HG03575 (cell line): ENCODE measurements around the gene HSDL1.

Experiments
- ATAC-seq: cut with Tn5 transposase; IDR thresholded peaks from one replicate; pipeline ENCODE4 v1.9.1; 2021; ENCODE audit not compliant: unreplicated experiment, insufficient number of reproducible peaks, low FRiP score; ENCODE audit errors: extremely low read depth

The HSDL1 gene

GRCh38 chr16:84177741-84178073 lies 32.7 kb upstream of the HSDL1 start:
- no peak for ATAC-seq

DNA sequence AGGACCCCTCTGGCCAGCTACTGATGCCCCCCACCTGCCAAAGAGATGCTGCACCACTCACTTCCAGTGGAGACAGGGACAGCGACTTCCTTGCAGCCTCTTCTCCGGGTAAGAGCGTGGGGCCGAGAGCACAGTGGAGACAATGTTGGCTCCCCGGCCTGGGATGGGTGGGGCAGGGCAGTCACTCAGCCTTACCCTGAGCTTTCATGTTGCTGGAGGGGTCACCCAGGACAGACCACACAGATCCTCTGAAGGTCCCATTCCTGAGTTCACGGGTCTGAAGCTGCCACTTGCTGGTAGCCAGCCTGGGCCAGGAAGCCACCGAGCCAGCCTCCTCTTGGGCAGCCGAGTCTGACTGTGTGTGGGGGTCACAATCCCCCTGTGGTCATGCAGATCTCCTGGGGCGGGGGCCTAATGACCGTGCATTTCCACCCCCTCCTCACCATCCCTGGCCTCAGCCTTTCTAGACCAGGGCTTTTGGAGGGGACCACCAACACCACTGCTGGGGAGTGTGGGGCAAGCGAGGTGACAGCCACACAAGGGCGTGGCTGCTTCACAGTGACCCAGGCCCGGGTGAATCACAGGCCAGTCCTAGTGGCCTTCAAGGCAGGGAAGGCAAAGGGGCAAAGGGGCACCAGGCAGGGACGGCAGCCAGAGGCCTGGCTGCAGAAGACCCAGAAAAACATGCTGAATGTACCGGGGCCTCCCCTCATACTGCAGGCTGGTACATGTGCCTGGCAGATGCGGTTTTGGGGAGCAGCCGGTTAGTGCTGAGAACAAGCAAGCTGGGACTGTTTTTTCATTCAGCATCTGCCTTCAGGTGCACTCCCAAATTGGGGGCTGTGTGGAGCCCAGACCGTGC lies 31.4 kb upstream of the HSDL1 start:
- ATAC-seq, result no peak

- no peak for ATAC-seq
These were observed 30.5 kb upstream of the HSDL1 start for GRCh38 chr16:84175350-84176081.

DNA sequence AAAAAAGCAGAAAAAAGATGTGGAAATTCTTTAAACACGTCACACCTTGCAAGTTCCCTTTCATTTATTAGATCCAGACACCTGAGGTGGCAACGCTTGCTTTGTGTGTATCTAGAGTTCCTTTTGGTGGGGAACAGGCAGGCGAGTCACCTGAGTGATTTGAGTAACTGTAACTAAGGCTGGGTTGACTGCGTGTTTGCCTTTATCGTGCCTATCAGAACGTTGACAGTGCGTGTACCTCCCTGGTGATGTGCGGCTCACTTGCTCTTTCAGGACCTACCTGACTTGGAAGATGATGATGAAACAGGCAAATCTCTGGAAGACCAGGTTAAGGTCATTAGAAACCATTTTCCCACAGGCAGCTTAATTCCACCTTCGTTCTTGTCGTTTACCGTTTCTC lies 29.4 kb upstream of the HSDL1 start:
- ATAC-seq, result no peak

- no peak for ATAC-seq
These were observed 24.9 kb upstream of the HSDL1 start for GRCh38 chr16:84169765-84170310.

- no peak for ATAC-seq
These were observed 22.1 kb upstream of the HSDL1 start for GRCh38 chr16:84166796-84167695.

DNA sequence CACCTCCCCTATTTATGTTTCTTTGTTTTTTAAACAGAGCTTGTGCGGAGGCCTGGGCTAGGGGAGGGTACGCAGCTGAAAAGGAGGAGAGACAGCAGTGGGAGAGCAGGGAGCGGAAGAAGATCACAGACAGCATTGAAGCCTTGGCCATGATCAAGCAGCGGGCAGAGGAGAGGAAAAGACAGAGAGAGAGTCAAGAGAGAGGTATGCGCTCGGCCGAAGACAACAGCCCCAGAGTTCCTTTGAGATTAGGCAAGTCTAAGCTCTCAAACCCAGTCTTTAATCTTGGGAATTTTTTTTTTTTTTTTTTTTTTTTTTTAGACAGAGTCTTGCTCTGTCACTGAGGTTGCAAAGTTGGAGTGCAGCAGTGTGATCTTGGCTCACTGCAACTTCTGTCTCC lies 20.8 kb upstream of the HSDL1 start:
- ATAC-seq, result no peak

DNA sequence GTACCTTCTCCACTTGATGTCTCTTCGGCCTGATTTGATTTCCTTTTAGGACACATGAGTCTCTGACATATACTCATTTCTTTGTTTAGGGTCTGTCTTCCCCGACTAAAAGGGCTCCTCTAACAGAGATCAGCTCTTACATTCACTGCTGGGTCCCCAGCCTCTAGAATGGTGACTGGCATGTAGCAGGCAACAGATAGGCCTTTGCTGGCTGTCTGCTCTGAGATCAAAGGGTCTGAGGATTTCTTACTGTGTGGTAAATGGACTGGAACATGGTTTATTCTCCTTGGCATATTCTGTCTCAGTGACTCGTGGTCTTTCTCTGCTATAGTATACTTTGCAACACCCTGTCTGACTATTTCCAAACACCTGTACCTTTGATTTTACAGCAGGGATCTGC lies 16.8 kb upstream of the HSDL1 start:
- no peak for ATAC-seq

GRCh38 chr16:84161037-84161436 lies 16.1 kb upstream of the HSDL1 start:
- no peak for ATAC-seq

- ATAC-seq, result no peak
These were observed 14.8 kb upstream of the HSDL1 start for GRCh38 chr16:84159800-84160199.

DNA sequence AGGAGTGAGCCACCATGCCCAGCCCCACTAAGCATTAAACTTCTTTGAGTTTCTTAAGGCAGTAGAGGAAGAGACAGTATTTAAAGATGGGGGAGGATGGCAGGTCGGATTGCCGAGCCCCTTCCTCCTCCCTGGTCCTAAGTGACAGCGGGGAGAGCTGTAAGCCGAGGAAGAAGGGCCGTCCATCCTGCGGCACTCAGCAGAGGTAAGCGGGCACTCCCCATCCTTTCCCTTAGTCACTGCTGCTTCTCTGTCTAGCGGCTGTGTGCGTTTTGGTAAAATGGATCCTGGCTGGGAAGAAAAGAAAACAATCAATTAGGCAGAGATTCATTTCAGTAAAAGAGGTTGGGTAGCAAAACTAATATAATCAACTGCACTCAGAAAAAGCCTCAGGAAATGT lies 14.0 kb upstream of the HSDL1 start:
- no peak for ATAC-seq

DNA sequence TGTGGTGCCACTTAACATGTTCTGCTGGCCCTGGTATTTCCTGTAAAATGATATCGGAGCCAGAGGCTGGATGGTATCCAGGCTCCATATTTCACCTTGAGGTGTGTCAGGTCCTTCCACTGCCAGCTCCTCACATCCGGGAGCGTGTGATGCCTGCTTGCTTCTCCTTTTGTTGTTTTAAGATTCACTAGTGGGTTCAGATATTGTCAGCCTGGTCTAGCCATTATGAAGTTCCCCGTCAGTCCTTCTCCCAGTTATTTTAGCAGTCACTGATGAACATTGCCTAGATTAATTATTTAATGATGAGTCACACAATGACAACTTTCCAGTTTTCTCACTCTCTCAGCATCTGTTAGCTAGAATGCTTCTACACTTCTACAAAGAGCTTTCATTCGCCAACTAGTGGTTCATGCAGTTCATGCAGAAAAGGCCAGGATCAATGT lies 11.4 kb upstream of the HSDL1 start:
- ATAC-seq, result no peak

DNA sequence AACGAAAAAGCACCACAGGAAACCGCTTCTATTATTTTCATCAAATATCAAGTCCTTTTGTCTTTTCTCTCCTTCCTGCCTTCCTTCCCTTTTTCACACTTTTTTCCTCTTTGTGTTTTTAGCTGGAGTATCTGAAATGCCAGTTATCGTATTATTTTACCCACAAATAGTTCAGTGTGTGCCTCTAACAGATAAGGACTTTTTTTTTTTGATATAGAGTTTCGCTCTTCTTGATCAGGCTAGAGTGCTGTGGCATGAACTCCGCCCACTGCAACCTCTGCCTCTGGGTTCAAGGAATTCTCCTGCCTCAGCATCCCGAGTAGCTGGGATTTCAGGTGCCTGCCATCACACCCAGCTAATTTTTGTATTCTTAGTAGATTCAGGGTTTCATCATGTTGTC lies 10.8 kb upstream of the HSDL1 start:
- ATAC-seq, result no peak

GRCh38 chr16:84155226-84155625 lies 10.2 kb upstream of the HSDL1 start:
- no peak for ATAC-seq

GRCh38 chr16:84153660-84154214 lies 8.8 kb upstream of the HSDL1 start:
- ATAC-seq, result no peak

DNA sequence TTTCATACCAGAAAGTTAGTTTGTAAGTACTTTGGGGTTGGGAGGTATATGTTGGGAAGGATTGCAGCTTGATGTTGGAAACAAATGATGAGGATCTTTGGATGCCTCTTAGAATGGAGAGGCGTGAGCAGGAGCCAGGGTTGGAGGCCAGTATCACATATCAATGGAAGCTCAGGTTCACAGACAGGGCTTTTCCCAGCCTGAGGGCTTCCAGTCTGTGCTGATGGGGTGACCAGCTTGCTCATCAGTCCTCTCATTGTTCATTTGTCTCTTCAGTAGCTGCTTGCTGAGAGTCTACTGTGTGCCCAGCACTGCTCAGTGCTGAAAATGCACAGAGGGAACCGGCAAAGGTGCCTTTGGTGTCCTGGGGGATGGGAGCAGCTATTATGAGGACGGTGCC lies 5.9 kb upstream of the HSDL1 start:
- ATAC-seq, result no peak

DNA sequence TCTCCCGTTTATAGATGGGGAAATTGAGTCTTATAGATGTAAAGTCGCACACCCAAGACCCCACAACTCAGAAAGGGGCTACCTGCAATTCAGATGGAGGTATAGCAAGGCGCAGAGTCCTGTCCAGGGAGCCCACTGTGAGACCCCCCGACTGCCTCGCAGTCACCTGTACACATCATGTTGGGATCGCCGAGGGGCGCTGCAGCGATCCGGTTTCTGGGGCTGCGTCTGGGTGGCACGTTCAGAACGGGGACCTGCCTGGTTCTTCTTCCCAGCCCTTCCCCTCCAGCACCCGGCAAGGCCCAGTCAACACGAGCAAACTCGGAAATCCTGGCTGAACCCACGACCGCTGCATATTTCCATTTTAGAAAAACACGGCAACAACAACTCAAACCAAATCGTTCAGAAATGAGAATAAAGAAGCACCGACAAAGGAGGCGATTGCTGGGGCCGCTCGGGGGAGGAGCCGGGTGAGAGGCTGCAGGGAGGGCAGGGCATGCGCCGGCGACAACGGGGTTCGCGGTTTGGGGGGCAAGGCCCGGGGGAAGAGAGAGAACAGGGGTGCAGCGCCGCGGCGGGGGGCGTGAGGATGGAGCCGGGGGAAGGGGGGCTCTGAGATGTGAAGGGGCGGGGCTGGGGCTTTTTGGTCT lies 643 bp downstream of the HSDL1 start:
- ATAC-seq, result no peak

DNA sequence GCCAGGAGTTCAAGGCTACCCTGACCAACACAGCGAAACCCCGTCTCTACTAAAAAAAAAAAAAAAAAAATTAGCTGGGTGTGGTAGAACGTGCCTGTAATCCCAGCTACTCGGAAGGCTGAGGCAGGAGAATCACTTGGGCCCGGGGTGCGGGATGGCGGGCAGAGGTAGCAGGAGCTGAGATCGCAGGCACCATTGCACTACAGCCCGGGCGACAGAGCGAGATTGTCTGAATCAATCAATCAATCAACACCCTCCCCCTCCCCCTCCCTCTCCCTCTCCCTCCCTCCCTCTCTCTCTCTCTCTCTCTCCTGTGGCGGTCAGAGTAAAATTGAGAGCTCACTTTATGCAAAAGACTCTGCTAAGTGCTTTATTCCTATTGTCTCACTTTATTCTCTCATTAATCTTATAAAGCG lies 1.2 kb downstream of the HSDL1 start:
- ATAC-seq, result no peak

- ATAC-seq, result no peak
These were observed 1.9 kb downstream of the HSDL1 start for GRCh38 chr16:84143081-84143480.
